Islet of Langerhans (tissue), 1 donor: ENCODE data around the gene ITPRIP.
A peak's percentile ranks its signal among the peaks of the same experiment; 100 is the strongest.

Source experiments
- FAIRE-seq: peaks from one replicate; lab custom pipeline; 2011; peaks lifted over from hg19 to GRCh38; lab: Jason Lieb, UNC

Gene ITPRIP

GRCh38 chr10:104276192-104276591, 62.1 kb downstream of the ITPRIP start:
- no peak for FAIRE-seq

DNA sequence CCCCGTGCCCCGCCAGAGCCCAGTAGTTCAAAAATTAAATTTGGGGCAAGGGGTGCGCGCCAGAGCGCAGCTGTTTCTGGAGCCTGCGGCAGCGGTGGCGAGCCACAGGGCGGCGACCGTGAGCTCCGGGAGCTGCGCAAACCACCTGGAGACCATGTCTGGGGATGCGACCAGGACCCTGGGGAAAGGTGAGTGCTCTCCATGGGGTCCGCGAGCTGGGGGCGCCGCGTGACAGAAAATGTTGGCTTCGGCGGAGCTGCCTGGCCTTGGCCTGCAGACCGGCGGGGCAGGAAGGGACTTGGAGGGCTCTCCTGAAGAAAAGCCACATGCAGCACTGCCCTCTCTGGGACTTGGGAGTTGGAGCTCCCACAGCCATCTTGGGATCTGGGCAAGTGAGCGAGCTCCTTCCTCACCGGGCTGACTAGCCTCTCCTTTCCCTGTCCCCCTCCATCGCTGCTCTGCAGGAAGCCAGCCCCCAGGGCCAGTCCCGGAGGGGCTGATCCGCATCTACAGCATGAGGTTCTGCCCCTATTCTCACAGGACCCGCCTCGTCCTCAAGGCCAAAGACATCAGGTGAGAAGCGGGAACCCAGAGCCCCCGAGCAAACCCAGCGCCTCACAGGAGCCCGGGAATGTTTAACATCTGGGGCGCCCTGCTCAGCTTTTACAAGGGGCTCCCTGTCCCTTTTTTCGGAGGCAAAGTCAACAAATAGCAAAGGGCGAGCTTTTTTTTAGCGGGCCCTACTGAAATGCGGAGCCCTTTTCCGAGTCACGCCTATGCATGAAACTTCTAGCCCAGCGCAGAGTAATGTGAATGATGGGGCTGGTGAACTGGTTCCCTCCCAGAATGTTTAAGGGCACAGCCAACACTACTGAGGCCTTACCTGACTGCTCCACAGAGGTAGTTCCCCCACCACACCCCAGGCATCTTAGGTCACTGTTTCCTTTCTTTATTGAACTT, 63.2 kb downstream of the ITPRIP start:
- no peak for FAIRE-seq

DNA sequence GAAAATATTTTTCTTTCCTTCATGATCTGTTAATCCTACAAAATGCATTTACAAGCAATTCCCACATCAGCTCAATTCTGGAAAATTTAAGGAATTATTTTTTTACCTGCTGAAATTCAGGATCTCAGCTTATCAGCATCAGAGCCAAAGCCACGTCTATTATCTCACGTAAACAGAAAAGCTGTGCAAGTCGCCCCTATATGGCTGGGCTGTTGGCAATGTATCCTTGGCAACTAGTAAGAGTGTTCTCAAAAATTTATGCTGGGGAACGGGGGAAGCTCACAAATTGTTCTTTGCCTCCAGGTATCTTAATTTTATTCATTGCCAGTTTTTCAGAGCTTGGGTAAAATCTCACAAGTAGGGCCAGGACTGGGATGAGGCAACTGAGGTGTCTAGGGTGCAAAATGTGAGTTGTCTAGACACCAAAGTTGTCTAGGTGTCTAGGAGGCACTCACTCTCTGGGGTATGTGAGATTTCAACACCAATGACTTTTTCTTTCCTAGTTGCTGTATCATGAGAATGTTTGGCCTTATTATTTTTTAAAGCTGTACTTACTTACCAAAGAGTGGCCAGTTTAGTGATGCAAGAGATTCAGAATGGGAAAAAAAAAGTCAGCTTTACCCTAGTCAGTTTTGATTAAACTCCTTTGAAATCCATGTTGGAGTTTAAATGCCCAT, 64.2 kb downstream of the ITPRIP start:
- no peak for FAIRE-seq

- no peak for FAIRE-seq
These were observed 65.0 kb downstream of the ITPRIP start for GRCh38 chr10:104273286-104273685.

DNA sequence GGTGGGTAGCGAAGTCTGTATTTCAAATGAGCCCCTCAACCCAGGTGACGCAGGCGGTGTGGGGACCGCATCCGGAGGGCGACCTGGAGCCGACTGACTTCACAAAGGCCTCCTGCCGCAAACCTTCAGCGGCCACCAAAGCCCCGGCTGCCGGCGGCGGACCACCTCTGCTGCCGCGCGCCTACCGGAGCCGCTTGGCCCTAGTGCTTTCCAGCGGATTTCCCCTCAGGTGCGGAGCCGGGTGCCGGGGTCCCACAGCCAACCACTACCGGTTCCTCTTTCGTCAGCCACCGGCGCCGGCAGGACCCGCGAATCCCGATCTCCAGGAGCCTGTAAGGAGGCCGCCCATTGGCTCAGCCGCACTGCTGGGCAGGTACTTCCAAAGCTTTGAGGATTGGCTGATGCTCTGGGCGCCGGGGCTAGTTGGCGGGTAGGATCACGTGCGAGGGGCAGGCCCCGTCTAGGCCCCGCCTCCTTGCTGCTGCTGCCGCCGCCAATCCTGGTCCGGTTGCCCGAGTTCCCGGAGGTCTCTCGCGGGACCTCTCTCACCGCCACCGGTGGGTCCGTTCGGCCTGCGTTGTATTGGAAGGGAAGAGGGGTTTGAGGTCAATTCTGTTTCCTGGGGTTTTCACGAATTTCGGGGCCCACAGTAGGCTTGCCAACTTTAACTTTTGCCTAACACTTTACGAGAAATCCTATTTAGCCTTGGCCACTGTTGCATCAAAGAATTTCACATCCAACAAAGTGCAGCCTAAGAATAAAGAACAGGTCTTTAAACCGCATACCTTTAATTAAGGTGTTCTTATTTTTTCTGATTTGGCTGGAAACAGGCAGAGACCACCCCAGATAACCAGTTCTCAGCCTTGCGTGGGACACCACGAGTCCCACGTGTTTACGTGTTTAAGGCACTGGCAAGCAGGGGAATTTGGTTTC, 69.3 kb downstream of the ITPRIP start, which contains the start of gene GSTO2:
TSS of gene GSTO2 (plus strand) at position 472 of the 933 bp plus-strand sequence. CDS start 5,732 bp downstream, outside the sequence.
- FAIRE-seq, result peak; percentile 71

- FAIRE-seq, result no peak
These were observed 69.9 kb downstream of the ITPRIP start for GRCh38 chr10:104268405-104268712.

GRCh38 chr10:104267721-104268404, 70.4 kb downstream of the ITPRIP start:
- FAIRE-seq, result no peak

GRCh38 chr10:104264783-104265182, 73.5 kb downstream of the ITPRIP start:
- no peak for FAIRE-seq

DNA sequence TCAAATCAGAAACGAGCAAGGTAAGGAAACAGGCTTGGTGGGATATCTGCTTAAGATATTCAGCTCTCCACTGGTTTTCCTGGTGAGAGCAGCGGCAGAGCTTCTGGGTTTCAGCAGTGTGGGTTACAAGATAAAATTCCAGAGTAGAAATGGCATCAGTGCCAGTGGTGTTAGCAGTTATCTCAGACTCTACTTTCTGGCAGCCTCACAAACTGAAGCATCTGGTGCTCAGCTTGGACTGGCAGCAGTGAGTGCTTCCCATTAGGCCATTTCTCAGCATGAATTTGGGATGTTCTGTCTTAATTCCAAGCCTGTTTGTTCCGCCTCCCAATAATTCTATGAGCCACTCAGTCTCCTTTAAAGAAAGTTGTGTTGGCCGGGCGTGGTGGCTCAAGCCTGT, 76.2 kb downstream of the ITPRIP start:
- no peak for FAIRE-seq

GRCh38 chr10:104260775-104261115, 77.5 kb downstream of the ITPRIP start:
- no peak for FAIRE-seq

GRCh38 chr10:104259999-104260774, 78.1 kb downstream of the ITPRIP start:
- no peak for FAIRE-seq
